Esophagus muscularis mucosa (tissue), 4 donors: ENCODE data around the gene MOGAT1. TPM values are rescaled to one million over a fixed set of nuclear protein-coding genes. Genes with fewer than 3 reads are reported as not detected.

Source experiments
- DNase-seq: peaks from one replicate; pipeline ENCODE4 v3.0.0-alpha.2; 2017; ENCODE audit errors: extremely low spot score
- H3K27ac ChIP-seq, 4 donors: fragments of 200-600 bp; sonication (generic); replicated peaks in 1 of 4; 1 replicate in 3 of 4; 2 replicates in 1 of 4; pipeline ENCODE4 v1.5.1; 2016 to 2019; ENCODE audit warnings: mild to moderate bottlenecking in 1 of 4
- H3K27me3 ChIP-seq, 4 donors: fragments of 200-600 bp; sonication (generic); one replicate each; pipeline versions ENCODE4 v1.5.1 to v1.6.0; 2016 to 2019
- H3K36me3 ChIP-seq, 4 donors: fragments of 200-600 bp; sonication (generic); one replicate each; pipeline ENCODE4 v1.5.1; 2016 to 2019
- H3K4me1 ChIP-seq, 4 donors: fragments of 200-600 bp; sonication (generic); one replicate each; pipeline ENCODE4 v1.5.1; 2016 to 2019
- H3K4me3 ChIP-seq, 4 donors: fragments of 200-600 bp; sonication (generic); 1 replicate in 2 of 4; 2 replicates in 2 of 4; pipeline ENCODE4 v1.5.1; 2016 to 2019; ENCODE audit warnings: mild to moderate bottlenecking in 4 of 4, moderate library complexity in 1 of 4
- H3K9me3 ChIP-seq, 4 donors: fragments of 200-600 bp; sonication (generic); 1 replicate in 3 of 4; 2 replicates in 1 of 4; pipeline ENCODE4 v1.5.1; 2016 to 2019
- EP300 ChIP-seq: sonication (generic); formaldehyde crosslinking; IDR thresholded peaks from one replicate; pipeline ENCODE4 v1.6.1; 2017; ENCODE audit warnings: antibody characterized with exemption
- POLR2A ChIP-seq: fragments of 450-650 bp; IDR thresholded peaks from one replicate; pipeline ENCODE4 v1.6.1; 2017; ENCODE audit warnings: antibody characterized with exemption, moderate library complexity, mild to moderate bottlenecking, low read depth
- POLR2AphosphoS5 ChIP-seq, 2 donors: sonication (generic); formaldehyde crosslinking; IDR thresholded peaks; one replicate each; pipeline ENCODE4 v1.6.1; 2017; ENCODE audit warnings: antibody characterized with exemption in 2 of 2
- WGBS: methylation state at CpG from one replicate; pipeline ENCODE4 v1.1.5; 2018; 5-methylcytosine and 5-hydroxymethylcytosine counted together
- intact Hi-C: fragments of 100-400 bp; cut with DNase I; formaldehyde crosslinking; loops from one replicate; pipeline ENCODE4 v1.15.1; 2023
- total RNA-seq, 4 donors: library from RNA; depleted of rRNA; stranded (reverse); fragments of >200 nt; gene quantifications; one replicate each; pipeline versions ENCODE4 v1.1.0 to v1.2.1, GENCODE V29; 2016
- TF ChIP-seq, protein P1 (sequence below), 3 experiments: fragments of 200-600 bp in 2 of 3; fragments of 450-650 bp in 1 of 3; sonication (generic) in 2 of 3; IDR thresholded peaks; one replicate each; pipeline ENCODE4 v1.5.1; 2017 to 2019; ENCODE audit warnings: antibody characterized with exemption in 3 of 3, mild to moderate bottlenecking in 2 of 3, moderate library complexity in 1 of 3

Gene MOGAT1
- total RNA-seq, 4 donors from 2014 or later, result not detected

DNA sequence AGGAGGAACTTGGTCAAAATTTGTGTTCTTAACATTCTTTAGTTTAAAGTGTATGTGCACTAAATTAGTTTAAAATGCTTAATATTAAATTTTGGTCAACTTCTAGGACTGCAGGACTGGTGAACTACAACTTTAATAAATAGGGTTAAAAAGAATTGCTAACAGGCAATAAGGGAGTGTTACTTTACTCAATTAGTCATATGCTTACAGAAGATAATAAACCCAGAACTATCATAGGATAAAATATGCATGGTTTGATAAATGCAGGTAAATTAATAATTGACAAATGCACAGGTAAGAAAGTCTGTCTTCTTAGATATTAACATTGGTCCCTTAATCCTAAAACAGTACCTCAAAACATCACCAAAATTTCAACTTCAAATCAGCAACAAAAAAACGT, 36.2 kb upstream of the MOGAT1 start:
- Histone ChIP-seq H3K27ac (no peak overlapping the region), H3K9me3 (no peaks in the 10 kb centered on the region), H3K4me3 (no peak overlapping the region), H3K27me3 (no peaks in the 10 kb centered on the region), H3K4me1 (no peaks in the 10 kb centered on the region), H3K36me3 (peaks cover 28 to 100% (median 71%) of the 10 kb centered on the region in 4 donors)
- no peak for TF ChIP-seq EP300
- TF ChIP-seq POLR2AphosphoS5 (IDR thresholded peaks at IDR 0.05), result no peak
- TF ChIP-seq POLR2A, result no peak
- TF ChIP-seq, protein P1, sequence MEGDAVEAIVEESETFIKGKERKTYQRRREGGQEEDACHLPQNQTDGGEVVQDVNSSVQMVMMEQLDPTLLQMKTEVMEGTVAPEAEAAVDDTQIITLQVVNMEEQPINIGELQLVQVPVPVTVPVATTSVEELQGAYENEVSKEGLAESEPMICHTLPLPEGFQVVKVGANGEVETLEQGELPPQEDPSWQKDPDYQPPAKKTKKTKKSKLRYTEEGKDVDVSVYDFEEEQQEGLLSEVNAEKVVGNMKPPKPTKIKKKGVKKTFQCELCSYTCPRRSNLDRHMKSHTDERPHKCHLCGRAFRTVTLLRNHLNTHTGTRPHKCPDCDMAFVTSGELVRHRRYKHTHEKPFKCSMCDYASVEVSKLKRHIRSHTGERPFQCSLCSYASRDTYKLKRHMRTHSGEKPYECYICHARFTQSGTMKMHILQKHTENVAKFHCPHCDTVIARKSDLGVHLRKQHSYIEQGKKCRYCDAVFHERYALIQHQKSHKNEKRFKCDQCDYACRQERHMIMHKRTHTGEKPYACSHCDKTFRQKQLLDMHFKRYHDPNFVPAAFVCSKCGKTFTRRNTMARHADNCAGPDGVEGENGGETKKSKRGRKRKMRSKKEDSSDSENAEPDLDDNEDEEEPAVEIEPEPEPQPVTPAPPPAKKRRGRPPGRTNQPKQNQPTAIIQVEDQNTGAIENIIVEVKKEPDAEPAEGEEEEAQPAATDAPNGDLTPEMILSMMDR (IDR thresholded peaks at IDR 0.05), result no peak
- no peak for DNase-seq
- intact Hi-C loops, result no loop called here
- WGBS, result 92% methylated on average over 1 of the region's 1 CpG

DNA sequence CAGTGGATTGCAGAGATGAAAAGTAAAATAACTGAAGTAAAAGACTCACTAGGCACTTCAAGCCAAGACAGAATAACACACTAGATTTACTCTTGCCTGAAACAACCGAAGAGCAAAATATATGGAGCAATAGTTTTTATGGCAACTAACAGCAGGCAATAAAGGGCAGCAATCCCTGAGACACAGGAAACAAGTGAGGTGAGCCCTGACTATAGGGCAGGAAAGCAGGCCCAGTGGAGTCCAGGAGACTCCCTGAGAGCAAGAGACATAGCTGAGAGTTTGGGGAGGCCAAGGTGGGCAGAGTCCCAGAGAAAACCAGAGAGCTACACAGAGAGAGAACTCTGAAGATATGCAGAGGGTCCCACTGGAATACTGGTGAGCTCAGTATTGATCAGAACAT, 34.4 kb upstream of the MOGAT1 start:
- 100% methylated on average over 1 of the region's 1 CpG for WGBS
- H3K4me1 ChIP-seq, result no peaks in the 10 kb centered on the region
- intact Hi-C loops, result no loop called here
- H3K27me3 ChIP-seq, result no peaks in the 10 kb centered on the region
- no peaks in the 10 kb centered on the region for H3K9me3 ChIP-seq
- H3K27ac ChIP-seq, result no peak overlapping the region
- H3K36me3 ChIP-seq, result peaks cover 31 to 98% (median 73%) of the 10 kb centered on the region in 4 donors
- no peak for DNase-seq
- H3K4me3 ChIP-seq, result no peak overlapping the region
- no peak for TF ChIP-seq POLR2AphosphoS5 (IDR thresholded peaks at IDR 0.05)
- TF ChIP-seq, protein P1 (IDR thresholded peaks at IDR 0.05), result no peak
- no peak for TF ChIP-seq POLR2A
- no peak for TF ChIP-seq EP300

DNA sequence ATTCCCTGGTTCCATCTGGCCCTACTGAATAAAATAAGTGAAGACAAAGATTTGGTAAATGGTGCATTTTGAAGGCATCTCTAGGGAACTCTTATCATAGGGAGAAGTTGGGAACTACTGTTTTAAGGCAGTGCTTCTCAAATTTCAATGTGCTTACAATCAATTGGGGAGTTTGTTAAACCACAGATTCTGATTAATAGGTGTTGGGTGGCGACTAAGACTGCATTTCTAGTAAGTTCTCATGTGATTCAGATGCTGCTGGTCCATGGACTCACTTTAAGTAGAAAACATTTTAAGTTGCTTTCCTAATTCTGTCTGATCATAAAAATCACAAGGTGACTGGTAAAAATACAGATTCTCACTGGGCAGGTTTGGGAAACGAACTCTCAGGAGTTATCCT, 30.1 kb upstream of the MOGAT1 start:
- WGBS, result 94% methylated on average over 2 of the region's 2 CpGs
- H3K4me1 ChIP-seq, result no peaks in the 10 kb centered on the region

DNA sequence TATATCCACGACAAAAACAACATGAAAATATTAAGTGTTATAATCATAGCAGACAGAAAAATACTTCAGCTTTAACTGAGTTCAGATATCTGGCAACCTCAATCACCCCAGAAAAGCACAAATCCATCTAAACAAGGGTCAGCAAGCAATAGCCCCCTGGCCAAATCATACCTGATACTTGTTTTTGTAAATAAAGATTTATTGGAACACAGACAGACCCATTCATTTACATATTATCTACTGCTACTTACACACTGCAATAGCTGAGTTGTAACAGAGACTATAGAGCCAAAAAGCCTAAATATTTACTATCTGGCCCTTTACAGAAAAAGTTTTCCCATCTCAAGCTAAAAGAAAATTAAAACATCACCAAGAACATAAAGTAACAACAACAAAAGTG, 28.3 kb upstream of the MOGAT1 start:
- Histone ChIP-seq H3K27me3 (no peaks in the 10 kb centered on the region), H3K4me1 (no peaks in the 10 kb centered on the region), H3K9me3 (no peaks in the 10 kb centered on the region), H3K27ac (no peak overlapping the region), H3K4me3 (no peak overlapping the region), H3K36me3 (peaks cover 29 to 90% (median 68%) of the 10 kb centered on the region in 4 donors)
- no peak for DNase-seq
- intact Hi-C loops, result no loop called here
- TF ChIP-seq POLR2AphosphoS5 (IDR thresholded peaks at IDR 0.05), result no peak
- no peak for TF ChIP-seq POLR2A
- no peak for TF ChIP-seq EP300
- TF ChIP-seq, protein P1 (IDR thresholded peaks at IDR 0.05), result no peak
- 96% methylated on average over 1 of the region's 1 CpG for WGBS

More for the DNA sequence above, 30.1 kb upstream of the MOGAT1 start:
- no peaks in the 10 kb centered on the region for H3K27me3 ChIP-seq
- intact Hi-C loops, result no loop called here
- H3K4me3 ChIP-seq, result no peak overlapping the region
- peaks cover 37 to 89% (median 67%) of the 10 kb centered on the region in 4 donors for H3K36me3 ChIP-seq
- DNase-seq, result no peak
- no peak for TF ChIP-seq POLR2A
- no peak for TF ChIP-seq POLR2AphosphoS5 (IDR thresholded peaks at IDR 0.05)
- no peak for TF ChIP-seq EP300
- TF ChIP-seq, protein P1 (IDR thresholded peaks at IDR 0.05), result no peak
- no peak overlapping the region for H3K27ac ChIP-seq
- H3K9me3 ChIP-seq, result no peaks in the 10 kb centered on the region

DNA sequence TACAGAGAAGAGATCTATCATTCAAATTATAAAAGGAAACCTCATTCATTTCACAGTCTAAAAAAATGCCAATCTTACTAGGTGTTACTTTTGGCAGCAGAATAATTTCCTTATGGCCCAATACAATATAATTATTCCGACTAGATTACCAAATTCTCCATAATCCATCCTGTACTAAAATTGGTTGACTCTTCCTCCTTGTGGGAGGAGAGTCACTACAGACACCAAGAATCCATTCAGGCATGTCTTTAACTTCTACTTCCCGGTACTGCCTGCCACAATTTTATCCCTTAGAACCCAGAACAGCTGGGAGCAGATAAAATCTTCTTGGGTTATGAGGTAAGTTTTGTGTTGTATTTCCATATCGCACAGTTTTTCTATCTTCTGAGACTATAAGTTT, 25.4 kb upstream of the MOGAT1 start:
- no peak for TF ChIP-seq POLR2A
- TF ChIP-seq EP300, result no peak
- TF ChIP-seq POLR2AphosphoS5 (IDR thresholded peaks at IDR 0.05), result no peak
- TF ChIP-seq, protein P1 (IDR thresholded peaks at IDR 0.05), result no peak
- no peaks in the 10 kb centered on the region for H3K9me3 ChIP-seq
- H3K4me3 ChIP-seq, result no peak overlapping the region
- intact Hi-C loops, result no loop called here
- H3K27ac ChIP-seq, result no peak overlapping the region
- peaks cover 18 to 66% (median 50%) of the 10 kb centered on the region in 4 donors for H3K36me3 ChIP-seq
- WGBS, result 94% methylated on average over 3 of the region's 3 CpGs
- no peaks in the 10 kb centered on the region for H3K4me1 ChIP-seq
- DNase-seq, result no peak
- H3K27me3 ChIP-seq, result no peaks in the 10 kb centered on the region
